Activated CD4-positive, alpha-beta T cell treated with anti-CD3 and anti-CD28 coated beads for 36 hours (primary cell): ENCODE data around the gene NLRC5. TPM values are rescaled to one million over a fixed set of nuclear protein-coding genes. Genes with fewer than 3 reads are reported as not detected.
"Not testable (repeated sequence)": the region's sequence is repeated elsewhere in the genome, so short reads cannot be mapped to it uniquely, and the experiment has no call there.

ENCODE experiments used
- ATAC-seq: fragments of 200-7000 bp; cut with Tn5 transposase; one replicate; pipeline ENCODE4 v1.10.0; 2021; ENCODE audit warnings: mild to moderate bottlenecking, moderate library complexity
- CTCF ChIA-PET: fragments of 350-600 bp; sonication (Branson Sonifier 250); formaldehyde crosslinking; loops from one replicate; lab custom pipeline; 2021; ENCODE audit warnings: antibody characterized with exemption; lab: Charles Lee
- POLR2A ChIA-PET: fragments of 350-600 bp; sonication (Branson Sonifier 250); formaldehyde crosslinking; loops from one replicate; lab custom pipeline; 2021; ENCODE audit warnings: antibody characterized with exemption, inconsistent platforms; lab: Charles Lee
- DNase-seq: peaks from one replicate; pipeline ENCODE4 v3.0.0-alpha.2; 2020
- H3K27ac Mint-ChIP-seq: one replicate; pipeline ENCODE4 v1.8.0; 2021; ENCODE audit warnings: mixed read lengths
- H3K27me3 Mint-ChIP-seq: one replicate; pipeline ENCODE4 v1.8.0; 2021; ENCODE audit warnings: mixed read lengths
- H3K36me3 Mint-ChIP-seq: one replicate; pipeline ENCODE4 v1.8.0; 2021; ENCODE audit warnings: low read depth, mixed read lengths
- H3K4me1 Mint-ChIP-seq: one replicate; pipeline ENCODE4 v1.8.0; 2021; ENCODE audit warnings: mixed read lengths
- H3K4me3 Mint-ChIP-seq: one replicate; pipeline ENCODE4 v1.8.0; 2021; ENCODE audit warnings: mild to moderate bottlenecking, moderate library complexity, mixed read lengths
- H3K9me3 Mint-ChIP-seq: one replicate; pipeline ENCODE4 v1.8.0; 2021; ENCODE audit warnings: low read depth, mixed read lengths
- intact Hi-C, 2 experiments: fragments of 100-400 bp; cut with DNase I in 1 of 2; cut with micrococcal nuclease in 1 of 2; formaldehyde crosslinking; loops; one replicate each; pipeline versions ENCODE4 v1.14.2 to v1.15.1; 2022 to 2024; cut with DNase I, micrococcal nuclease
- total RNA-seq, 2 experiments: library from RNA; stranded (reverse); gene quantifications; one replicate each; pipeline ENCODE4 v1.2.3, GENCODE V29; 2021

NLRC5 gene
- total RNA-seq, 2 experiments from 2014 or later = 143 to 175 TPM

DNA sequence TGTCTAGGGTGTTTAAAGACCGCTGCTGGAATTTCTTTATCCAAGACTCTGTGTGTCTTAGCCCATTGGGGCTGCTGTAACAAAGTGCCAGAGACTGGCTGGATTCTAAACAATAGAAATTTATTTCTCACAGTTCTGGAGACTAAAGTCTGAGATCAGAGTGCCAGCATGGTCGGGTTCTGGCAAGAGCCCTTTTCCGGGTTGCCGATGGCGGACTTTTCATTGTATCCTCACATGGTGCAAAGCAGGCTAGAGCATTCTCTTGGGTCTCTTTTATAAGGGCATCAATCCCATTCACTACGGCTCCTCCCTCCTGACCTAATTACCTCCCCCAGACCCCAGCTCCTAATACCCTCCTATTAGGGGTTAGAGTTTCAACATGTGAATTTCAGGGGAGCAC, 9.5 kb downstream of the NLRC5 start:
- intact Hi-C loops = loop anchor here in 1 of 2 experiments (10.0 kb wide), 1 partner anchor 804 kb away; the partner anchor contains the start of gene GNAO1
- ChIA-PET POLR2A (interaction anchor here (1.6 to 2.1 kb wide), 2 partner anchors 9 to 14 kb away, joined by 6 to 10 read pairs; partner anchors contain the start of gene NLRC5), CTCF (interaction anchor here (0.6 to 2.6 kb wide), 4 partner anchors 9 to 154 kb away, joined by 3 to 9 read pairs (median 4); partner anchors contain the start of gene NLRC5)
- no peaks in the 10 kb centered on the region for H3K27me3 Mint-ChIP-seq
- DNase-seq (no peak), ATAC-seq (no peak)
- peaks cover 56% of the 10 kb centered on the region for H3K36me3 Mint-ChIP-seq
- peak overlapping the region; percentile 59 for H3K4me3 Mint-ChIP-seq
- no peaks in the 10 kb centered on the region for H3K9me3 Mint-ChIP-seq
- peak overlapping the region; percentile 98 for H3K27ac Mint-ChIP-seq
- peaks cover 93% of the 10 kb centered on the region for H3K4me1 Mint-ChIP-seq

DNA sequence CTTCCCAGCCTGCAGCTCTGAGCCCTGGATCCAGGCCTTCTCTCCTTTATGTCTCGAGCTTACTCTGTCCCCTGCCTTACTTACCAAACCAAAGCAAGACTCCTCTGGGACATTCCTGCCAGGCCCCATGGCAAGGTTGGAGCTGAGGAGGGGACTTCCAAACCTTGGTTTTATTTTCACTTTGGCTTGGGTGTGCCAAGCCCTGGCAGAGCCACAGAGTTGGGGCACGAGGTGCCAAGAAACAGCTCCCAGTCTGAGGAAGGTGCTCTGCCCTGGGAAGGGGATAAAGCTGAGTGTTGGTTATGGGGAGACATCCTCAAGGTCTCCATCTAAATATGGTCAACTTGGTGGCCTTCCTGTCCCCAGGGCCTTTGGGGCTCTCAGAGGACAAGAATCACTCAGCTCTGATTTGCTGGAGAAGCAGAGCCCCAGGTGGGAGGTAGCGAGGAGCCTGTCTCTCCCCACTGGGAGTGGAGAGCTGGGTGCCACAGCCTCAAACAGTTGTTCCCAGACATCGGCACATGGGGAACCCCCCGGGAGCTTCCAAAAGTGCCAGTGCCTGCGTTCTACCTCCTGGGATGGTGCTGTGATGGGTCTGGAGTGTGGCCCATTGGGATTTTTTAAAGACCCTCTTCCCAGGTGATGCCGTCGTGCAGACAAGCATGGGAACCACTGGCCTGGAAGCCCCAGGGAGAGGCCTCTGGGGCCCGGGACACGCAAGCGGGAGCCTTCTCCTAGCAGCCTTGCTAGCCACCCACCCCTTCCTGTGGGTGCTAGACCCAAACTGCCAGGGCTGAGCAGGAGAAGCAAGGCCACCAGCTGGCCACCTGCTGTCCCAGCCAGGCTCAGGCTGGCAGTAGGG, 10.3 kb downstream of the NLRC5 start:
- DNase-seq = peak; percentile 63
- H3K4me3 Mint-ChIP-seq = peak overlapping the region; percentile 59
- no peaks in the 10 kb centered on the region for H3K27me3 Mint-ChIP-seq
- ChIA-PET CTCF (interaction anchor here (0.6 to 2.6 kb wide), 9 partner anchors 10 to 153 kb away, joined by 3 to 9 read pairs (median 3); partner anchors contain the start of gene NLRC5), POLR2A (interaction anchor here (0.7 to 2.1 kb wide), 4 partner anchors 10 to 23 kb away, joined by 3 to 10 read pairs (median 5); partner anchors contain the start of gene NLRC5)
- H3K4me1 Mint-ChIP-seq = peaks cover 93% of the 10 kb centered on the region
- H3K9me3 Mint-ChIP-seq = no peaks in the 10 kb centered on the region
- peak; percentile 45 for ATAC-seq
- intact Hi-C loops = loop anchor here (1.0 to 10.0 kb wide), 3 partner anchors 10 to 805 kb away; partner anchors contain the start of genes GNAO1 (in 1 of the 2) and NLRC5 (in 1 of the 2)
- H3K36me3 Mint-ChIP-seq = peaks cover 56% of the 10 kb centered on the region
- peak overlapping the region; percentile 98 for H3K27ac Mint-ChIP-seq

- H3K27ac Mint-ChIP-seq = peak overlapping the region; percentile 98
- ATAC-seq (peak; percentile 89), DNase-seq (peak; percentile 82)
- H3K4me3 Mint-ChIP-seq = peak overlapping the region; percentile 59
- ChIA-PET CTCF (interaction anchor here (0.6 to 1.1 kb wide), 5 partner anchors 11 to 49 kb away, joined by 3 to 5 read pairs (median 3); partner anchors contain the start of gene NLRC5), POLR2A (interaction anchor here (1.5 to 2.1 kb wide), 3 partner anchors 11 to 16 kb away, joined by 4 to 10 read pairs (median 6); partner anchors contain the start of gene NLRC5)
- no peaks in the 10 kb centered on the region for H3K27me3 Mint-ChIP-seq
- H3K36me3 Mint-ChIP-seq = peaks cover 61% of the 10 kb centered on the region
- intact Hi-C loops = loop anchor here (1.0 kb wide), 2 partner anchors 11 to 14 kb away; partner anchors contain the start of gene NLRC5 (in 1 of the 2)
- H3K9me3 Mint-ChIP-seq = no peaks in the 10 kb centered on the region
- peaks cover 92% of the 10 kb centered on the region for H3K4me1 Mint-ChIP-seq
Observed at GRCh38 chr16:57000271-57001025, 11.1 kb downstream of the NLRC5 start.

- H3K27me3 Mint-ChIP-seq = no peaks in the 10 kb centered on the region
- H3K9me3 Mint-ChIP-seq = no peaks in the 10 kb centered on the region
- H3K4me1 Mint-ChIP-seq = peaks cover 90% of the 10 kb centered on the region
- POLR2A ChIA-PET = interaction anchor here (1.5 to 2.1 kb wide), 2 partner anchors 12 to 15 kb away, joined by 4 to 10 read pairs; partner anchors contain the start of gene NLRC5
- CTCF ChIA-PET = interaction anchor here (1.0 kb wide), 1 partner anchor 37 kb away, joined by 3 read pairs; no protein-coding TSS in a partner anchor
- intact Hi-C loops = no loop called here
- peak; percentile 4 for DNase-seq
- no peak overlapping the region for H3K4me3 Mint-ChIP-seq
- peaks cover 59% of the 10 kb centered on the region for H3K36me3 Mint-ChIP-seq
- peak overlapping the region; percentile 98 for H3K27ac Mint-ChIP-seq
- no peak for ATAC-seq
Observed at GRCh38 chr16:57001026-57001679, 11.8 kb downstream of the NLRC5 start.

DNA sequence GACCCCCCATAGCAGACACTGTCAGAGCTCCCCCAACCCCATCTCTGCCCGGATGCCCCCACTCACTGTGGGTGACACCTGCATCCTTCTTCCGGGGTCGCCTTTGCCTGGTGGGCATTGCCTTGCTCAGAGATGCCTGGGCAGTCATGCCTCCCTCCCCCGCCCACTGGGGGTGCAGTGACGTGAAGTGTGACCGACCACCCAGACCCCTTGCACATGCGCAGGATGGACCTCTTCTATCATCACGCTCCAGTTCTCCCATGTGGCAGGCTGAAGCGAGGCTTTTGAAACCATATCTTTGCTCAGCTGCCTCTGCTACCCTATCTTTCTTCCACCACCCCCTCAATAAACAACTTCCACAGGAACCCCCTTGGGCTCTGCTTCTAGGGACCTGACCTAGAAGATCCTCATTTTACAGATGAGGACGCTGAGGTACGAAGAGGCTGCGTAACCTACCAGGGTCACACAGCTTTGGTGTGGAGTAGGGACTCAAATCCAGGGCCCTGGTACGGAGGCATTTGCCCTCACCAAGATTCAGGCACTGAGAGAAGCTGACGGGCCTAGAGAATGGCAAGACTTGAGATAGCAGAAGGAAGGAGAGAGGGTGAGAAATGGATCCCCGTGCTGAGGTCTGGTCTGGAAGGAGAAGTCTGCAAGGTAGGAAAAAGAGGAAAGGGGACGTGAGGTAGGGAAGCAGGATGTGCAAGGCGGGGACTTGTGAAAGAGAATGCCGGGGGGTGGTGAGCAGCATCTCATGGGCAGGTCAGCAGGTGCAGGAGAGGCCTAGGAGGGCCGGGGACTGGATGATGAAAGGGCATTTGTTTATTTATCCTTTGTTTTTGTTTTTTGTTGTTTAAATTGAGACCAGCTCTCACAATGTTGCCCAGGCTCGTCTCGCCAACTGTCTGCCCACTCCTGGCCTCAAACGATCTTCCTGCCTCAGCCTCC, 14.4 kb downstream of the NLRC5 start:
- CTCF ChIA-PET = interaction anchor here (0.6 kb wide), 1 partner anchor 458 kb away, joined by 3 read pairs; the partner anchor contains the start of gene POLR2C
- H3K27ac Mint-ChIP-seq = peak overlapping the region; percentile 66

DNA sequence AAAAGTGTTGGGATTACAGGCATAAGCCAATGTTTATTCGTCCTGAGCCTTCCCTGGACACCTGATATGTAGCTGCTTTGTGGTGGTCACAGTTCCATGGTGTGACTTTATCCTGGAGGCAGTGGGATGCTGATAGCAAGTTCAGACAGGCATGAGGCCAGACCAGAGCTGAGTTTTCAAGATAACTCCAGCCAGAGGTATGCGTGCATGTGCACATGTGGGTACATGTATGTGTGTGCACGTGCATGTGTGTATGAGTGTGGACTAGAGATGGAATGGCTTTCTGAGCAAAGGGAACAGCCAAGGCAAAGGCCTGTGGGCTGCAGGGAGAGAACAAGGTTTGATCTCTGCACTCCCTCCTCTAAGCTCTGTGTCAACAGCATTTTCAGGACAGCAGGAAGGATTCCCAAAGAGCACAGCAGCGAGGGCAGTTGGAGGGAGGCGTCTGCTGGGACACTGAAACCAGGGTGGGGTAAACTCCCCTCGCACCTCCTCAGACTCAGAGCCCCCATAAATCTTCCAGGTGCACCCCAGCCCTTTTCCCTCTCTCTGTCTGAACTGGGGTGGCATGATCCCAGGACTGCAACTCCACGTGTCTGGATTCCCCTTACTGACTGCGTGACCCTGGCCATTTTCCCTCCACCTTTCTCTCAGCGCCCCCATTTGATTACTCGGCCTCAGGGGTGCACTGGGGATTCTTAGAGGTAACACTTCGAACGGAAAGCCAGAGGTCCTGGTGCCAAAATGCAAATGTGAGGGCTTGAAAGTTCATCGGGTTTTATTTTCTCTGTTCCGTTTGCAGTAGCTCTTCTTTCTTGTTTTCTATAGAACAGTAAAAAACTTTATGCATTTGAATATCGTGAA, 15.3 kb downstream of the NLRC5 start:
- Mint-ChIP-seq H3K4me1 (peaks cover 82% of the 10 kb centered on the region), H3K27me3 (no peaks in the 10 kb centered on the region), H3K36me3 (peaks cover 50% of the 10 kb centered on the region), H3K27ac (peak overlapping the region; percentile 66), H3K9me3 (no peaks in the 10 kb centered on the region), H3K4me3 (no peak overlapping the region)
- intact Hi-C loops = no loop called here
- ATAC-seq (no peak), DNase-seq (peak; percentile 2)
- ChIA-PET CTCF (interaction anchor here (0.6 to 1.8 kb wide), 3 partner anchors 12 to 458 kb away, joined by 3 to 8 read pairs (median 6); partner anchors contain the start of gene POLR2C), POLR2A (interaction anchor here (1.4 kb wide), 2 partner anchors 8 to 15 kb away, joined by 3 to 4 read pairs; partner anchors contain the start of gene NLRC5)

More for the DNA sequence above, 14.4 kb downstream of the NLRC5 start:
- Mint-ChIP-seq H3K27me3 (no peaks in the 10 kb centered on the region), H3K9me3 (no peaks in the 10 kb centered on the region), H3K36me3 (peaks cover 53% of the 10 kb centered on the region), H3K4me3 (no peak overlapping the region), H3K4me1 (peaks cover 84% of the 10 kb centered on the region)
- ATAC-seq = no peak
- no peak for DNase-seq
- POLR2A ChIA-PET = interaction anchor here (1.4 kb wide), 1 partner anchor 9 kb away, joined by 3 read pairs; no protein-coding TSS in a partner anchor
- intact Hi-C loops = no loop called here

DNA sequence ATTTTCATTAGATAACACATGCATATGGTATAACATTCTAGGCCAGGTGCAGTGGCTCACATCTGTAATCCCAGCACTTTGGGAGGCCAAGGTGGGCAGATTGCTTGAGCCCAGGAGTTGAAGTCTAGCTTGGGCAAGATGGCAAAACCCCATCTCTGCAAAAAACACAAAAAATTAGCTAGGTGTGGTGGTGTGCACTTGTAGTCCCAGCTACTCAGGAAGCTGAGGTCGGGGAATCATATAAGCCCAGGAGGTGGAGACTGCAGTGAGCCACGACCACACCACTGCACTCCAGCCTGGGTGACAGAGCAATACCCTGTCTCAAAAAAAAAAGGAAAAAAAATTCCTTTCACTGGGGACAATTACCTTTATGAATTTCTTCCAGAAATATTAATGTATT, 16.2 kb downstream of the NLRC5 start:
- ChIA-PET POLR2A (interaction anchor here (0.6 to 1.4 kb wide), 4 partner anchors 10 to 47 kb away, joined by 3 to 4 read pairs (median 4); partner anchors contain the start of gene NLRC5), CTCF (interaction anchor here (0.6 to 1.8 kb wide), 3 partner anchors 13 to 114 kb away, joined by 4 to 8 read pairs (median 6); no protein-coding TSS in a partner anchor)
- H3K36me3 Mint-ChIP-seq = peaks cover 52% of the 10 kb centered on the region
- H3K27ac Mint-ChIP-seq, H3K27me3 Mint-ChIP-seq, H3K9me3 Mint-ChIP-seq, ATAC-seq, H3K4me3 Mint-ChIP-seq, intact Hi-C loops: not testable (repeated sequence)
- H3K4me1 Mint-ChIP-seq = peaks cover 79% of the 10 kb centered on the region
- DNase-seq = peak; percentile 5

GRCh38 chr16:57007050-57007449, 17.7 kb downstream of the NLRC5 start:
- Mint-ChIP-seq H3K9me3 (no peaks in the 10 kb centered on the region), H3K4me3 (peak overlapping the region; percentile 26), H3K27me3 (no peaks in the 10 kb centered on the region), H3K4me1 (peaks cover 82% of the 10 kb centered on the region), H3K36me3 (peaks cover 45% of the 10 kb centered on the region), H3K27ac (peak overlapping the region; percentile 70)
- ATAC-seq = no peak
- intact Hi-C loops = no loop called here
- CTCF ChIA-PET = interaction anchor here (0.6 to 1.4 kb wide), 4 partner anchors 13 to 34 kb away, joined by 3 read pairs; no protein-coding TSS in a partner anchor
- DNase-seq = no peak
- POLR2A ChIA-PET = interaction anchor here (1.0 kb wide), 1 partner anchor 20 kb away, joined by 6 read pairs; no protein-coding TSS in a partner anchor
